ENCODE results near the gene F10.

DNA sequence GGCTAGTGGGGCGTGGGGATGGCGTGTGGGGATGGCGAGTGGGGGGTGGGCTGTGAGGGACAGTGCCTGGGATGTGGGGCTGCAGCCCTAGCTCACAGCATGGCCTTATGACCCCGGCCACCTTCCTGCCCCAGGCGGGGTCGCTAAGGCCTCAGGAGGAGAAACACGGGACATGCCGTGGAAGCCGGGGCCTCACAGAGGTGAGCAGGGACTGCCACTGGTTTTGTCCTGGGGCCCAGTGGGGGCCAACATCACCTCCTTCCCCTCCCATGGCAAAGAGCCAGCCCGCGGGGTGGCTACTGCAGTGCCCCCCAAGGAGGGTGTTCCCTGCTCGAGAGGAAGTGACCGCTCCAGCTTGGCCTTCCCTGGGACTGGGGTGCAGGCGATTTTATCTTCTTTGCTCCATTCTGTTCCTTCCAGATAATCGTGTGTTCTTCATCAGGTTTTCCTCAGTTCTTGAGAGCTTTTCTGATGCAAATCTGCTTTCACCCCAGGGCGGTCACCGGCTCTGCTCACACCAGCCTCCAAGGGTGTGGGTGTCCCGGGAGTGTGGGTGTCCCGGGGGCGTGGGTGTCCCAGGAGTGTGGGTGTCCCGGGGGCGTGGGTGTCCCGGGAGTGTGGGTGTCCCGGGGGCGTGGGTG lies 15.8 kb upstream of the F10 start:
- TF ChIP-seq CTCF (IDR thresholded peaks at IDR 0.05; ENCODE audit: poor library complexity) (no peak), EZH2phosphoT487 (IDR thresholded peaks at IDR 0.05; ENCODE audit: low read depth, severe bottlenecking, unreplicated experiment) (no peak)
